Activated naive CD4-positive, alpha-beta T cell (primary cell): ENCODE results near the gene PRKG2.
"Not testable (repeated sequence)": the region's sequence is repeated elsewhere in the genome, so short reads cannot be mapped to it uniquely, and the experiment has no call there.

ENCODE experiments used
- DNase-seq, 4 experiments: peaks; one replicate each; lab custom pipeline; 2025; lab: John Stamatoyannopoulos, UW

Gene PRKG2, protein sequence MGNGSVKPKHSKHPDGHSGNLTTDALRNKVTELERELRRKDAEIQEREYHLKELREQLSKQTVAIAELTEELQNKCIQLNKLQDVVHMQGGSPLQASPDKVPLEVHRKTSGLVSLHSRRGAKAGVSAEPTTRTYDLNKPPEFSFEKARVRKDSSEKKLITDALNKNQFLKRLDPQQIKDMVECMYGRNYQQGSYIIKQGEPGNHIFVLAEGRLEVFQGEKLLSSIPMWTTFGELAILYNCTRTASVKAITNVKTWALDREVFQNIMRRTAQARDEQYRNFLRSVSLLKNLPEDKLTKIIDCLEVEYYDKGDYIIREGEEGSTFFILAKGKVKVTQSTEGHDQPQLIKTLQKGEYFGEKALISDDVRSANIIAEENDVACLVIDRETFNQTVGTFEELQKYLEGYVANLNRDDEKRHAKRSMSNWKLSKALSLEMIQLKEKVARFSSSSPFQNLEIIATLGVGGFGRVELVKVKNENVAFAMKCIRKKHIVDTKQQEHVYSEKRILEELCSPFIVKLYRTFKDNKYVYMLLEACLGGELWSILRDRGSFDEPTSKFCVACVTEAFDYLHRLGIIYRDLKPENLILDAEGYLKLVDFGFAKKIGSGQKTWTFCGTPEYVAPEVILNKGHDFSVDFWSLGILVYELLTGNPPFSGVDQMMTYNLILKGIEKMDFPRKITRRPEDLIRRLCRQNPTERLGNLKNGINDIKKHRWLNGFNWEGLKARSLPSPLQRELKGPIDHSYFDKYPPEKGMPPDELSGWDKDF

GRCh38 chr4:81214881-81215868, at the start of gene PRKG2:
Gene PRKG2, minus strand, starts transcription at chr4:81215222. Its CDS starts 10,175 bp downstream, at chr4:81205047.
- DNase-seq, result no peak

GRCh38 chr4:81260443-81261101, 45.5 kb upstream of the PRKG2 start:
- no peak for DNase-seq

GRCh38 chr4:81258841-81259550, 44.0 kb upstream of the PRKG2 start:
- DNase-seq, result no peak

DNA sequence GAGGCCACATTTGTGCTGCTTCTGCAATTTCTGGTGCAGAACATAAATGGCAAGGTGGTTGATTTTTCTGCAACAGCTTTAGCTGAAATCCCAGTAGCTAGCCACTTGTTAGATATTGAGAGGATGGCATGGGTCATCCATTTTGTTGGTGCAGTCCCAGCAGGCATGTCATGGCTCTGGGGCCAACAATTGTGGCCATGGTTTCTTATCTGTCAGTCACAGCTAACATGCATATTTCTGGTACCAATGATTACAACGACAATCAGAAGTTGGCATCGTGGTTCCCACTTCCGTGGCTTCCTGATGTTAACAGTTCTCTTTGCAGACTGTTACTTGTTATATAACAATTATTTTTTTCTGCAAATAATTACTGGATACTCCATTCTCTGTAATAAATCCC, 42.8 kb upstream of the PRKG2 start:
- no peak for DNase-seq

- no peak for DNase-seq
Measured at GRCh38 chr4:81257021-81257420, 42.0 kb upstream of the PRKG2 start.

DNA sequence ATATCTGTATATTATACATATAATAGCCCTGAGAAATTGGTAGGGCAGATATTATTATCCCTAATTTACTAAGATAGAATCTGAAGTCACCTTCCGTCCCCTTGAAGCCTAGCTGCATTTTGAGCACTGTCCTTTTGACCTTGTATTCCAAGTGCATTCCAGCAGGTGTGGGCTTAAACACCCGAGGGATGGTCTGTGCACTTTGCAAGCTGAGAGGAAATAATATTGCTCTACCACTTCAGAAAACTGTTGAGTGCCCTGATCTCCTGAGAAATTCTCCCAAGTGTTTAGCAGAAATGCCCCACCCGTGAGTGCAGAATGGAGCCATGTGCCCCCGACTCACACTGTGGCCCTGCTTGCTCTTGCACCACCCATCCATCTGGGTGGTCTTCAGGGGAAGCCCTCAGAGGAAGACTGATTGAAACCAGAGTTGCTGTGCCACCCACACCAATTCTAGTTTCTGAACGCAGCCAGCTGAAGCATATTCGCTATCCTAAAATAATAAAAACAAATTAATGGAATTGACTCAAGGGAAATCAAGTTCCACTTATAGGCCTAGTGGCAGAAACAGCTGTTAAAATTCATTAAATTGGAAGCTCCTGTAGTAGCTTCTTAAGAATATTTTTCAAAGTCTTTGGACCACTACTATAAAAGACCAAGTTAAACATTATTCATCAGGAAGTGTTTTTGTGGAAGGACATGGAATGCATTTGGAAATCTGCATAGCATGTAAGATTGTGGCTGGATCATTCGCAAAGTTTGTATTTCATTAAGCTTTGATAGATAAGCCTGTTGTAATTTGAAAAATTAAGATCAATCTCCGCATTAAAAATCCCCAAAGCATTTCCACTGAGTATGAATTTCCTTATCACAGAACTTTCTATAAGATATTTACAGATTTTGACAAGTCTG, 41.3 kb upstream of the PRKG2 start:
- no peak for DNase-seq

GRCh38 chr4:81255524-81255923, 40.5 kb upstream of the PRKG2 start:
- no peak for DNase-seq

DNA sequence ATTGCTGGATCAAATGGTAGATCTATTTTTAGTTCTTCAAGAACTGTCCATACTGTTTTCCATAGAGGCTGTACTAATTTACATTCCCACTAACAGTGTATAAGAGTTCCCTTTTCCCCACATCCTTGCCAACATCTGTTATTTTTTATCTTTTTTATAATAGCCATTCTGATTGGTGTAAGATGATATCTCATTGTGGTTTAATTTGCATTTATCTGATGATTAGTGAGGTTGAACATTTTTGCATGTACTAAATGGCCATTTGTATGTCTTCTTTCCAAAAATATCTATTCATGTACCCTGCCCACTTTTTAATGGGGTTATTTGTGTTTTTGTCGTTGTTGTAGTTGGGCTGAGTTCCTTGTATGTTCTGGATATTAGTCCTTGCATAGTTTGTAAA, 35.4 kb upstream of the PRKG2 start:
- DNase-seq, result no peak

DNA sequence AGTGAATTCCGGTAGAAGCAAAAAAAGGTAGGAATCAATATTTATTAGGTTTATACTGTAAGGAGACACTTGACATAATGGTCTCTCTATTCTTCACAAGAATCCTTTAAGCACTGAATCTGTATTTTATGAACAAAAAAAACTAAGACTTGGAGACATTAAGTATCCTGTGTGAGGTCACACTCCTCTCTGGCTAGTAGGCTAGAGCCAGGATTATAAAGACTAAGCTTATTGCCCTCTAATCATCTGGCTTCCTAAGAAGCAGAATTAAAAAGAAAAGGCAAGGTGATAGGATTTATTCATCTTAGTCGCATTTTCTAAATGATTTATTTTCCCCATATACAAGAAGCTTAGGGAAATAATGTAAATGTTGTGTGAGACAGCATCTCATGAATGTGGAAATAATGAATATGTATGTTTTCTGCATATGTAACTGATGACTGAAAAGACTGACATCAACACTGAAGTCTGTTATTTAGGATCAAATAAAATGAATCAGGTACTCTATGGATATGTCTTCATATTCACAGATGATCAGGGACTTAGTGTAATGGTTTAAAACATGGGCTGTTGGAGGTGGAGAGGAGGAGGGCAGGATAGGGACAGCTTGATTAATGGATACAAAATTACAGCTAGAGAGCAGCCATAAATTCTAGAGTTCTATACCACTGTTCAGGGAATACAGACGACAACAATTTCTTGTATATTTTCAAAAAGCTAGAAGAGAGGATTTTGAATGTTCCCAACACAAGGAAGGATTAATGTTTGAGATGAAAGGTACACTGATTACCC, 30.4 kb upstream of the PRKG2 start:
- DNase-seq, result no peak

DNA sequence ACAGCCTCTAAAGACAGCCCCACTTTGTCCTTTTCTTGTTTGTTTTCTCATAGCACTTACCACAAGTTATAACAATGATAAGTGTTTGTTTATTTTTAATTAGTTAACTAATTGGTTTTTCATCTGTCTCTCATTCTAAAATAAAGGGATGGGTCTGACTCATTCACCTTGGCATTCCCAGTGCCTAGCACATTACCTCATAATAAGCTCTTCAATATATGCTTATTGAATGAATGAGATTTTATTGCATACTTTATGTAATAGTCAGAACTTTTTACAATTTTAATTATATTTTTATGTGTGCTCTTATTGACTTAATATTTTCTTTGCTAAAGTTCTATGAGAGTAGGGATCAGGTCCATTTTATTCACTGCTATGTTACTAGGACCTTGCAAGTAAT, 22.8 kb upstream of the PRKG2 start:
- DNase-seq, result no peak

DNA sequence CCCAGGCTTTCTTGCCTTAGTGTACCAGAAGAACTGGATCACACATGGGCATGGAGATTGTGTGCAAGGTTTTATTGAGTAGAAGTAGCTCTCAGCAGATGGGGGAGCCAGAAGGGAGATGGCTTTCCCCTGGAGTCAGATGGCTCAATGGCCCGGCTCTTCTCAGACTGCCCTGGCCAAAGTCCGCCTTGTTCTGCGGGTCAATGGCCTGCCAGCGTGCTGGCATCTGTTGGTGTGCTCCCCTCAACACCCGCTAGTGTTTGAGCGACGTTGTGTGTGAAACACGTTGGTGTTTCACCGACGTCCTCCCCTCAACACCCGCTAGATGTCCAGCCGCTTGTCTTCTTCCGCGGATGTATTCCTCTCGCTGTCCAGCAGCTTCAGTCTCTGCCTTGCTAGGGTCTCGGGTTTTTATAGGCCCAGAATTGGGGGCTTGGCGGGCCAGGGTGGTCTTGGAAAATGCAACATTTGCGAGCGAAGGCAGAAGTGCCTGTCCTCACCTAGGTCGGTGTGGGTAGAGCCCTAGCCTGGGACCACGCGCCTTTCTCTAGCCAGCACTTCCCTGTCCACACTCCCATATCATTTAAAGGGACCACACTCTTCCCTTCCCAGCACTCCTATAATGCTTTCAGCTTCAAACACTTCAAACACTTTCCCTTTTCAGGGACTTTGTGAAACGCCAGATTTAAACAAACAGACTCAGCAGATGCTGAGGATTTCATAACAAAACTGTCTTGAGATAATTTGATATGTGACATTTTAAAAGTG, 21.1 kb upstream of the PRKG2 start:
- no peak for DNase-seq

DNA sequence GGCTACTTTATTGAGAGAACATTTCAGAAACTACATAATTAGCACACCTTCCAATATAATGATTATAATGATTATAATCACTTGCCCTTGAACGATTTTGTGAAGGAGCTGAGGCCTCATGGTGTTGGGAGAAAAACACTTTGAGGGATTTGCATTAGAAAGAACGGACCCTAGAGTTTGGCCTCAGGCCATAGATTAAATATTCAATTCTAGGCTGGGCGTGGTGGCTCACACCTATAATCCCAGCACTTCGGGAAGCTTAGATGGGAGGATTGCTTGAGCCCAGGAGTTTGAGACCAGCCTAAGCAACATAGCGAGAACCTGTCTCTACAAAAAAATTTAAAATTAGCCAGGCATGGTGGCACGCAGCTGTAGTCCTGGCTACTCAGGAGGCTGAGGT, 12.9 kb upstream of the PRKG2 start:
- DNase-seq, result no peak

- no peak for DNase-seq
Measured at GRCh38 chr4:81227138-81227537, 12.1 kb upstream of the PRKG2 start.

DNA sequence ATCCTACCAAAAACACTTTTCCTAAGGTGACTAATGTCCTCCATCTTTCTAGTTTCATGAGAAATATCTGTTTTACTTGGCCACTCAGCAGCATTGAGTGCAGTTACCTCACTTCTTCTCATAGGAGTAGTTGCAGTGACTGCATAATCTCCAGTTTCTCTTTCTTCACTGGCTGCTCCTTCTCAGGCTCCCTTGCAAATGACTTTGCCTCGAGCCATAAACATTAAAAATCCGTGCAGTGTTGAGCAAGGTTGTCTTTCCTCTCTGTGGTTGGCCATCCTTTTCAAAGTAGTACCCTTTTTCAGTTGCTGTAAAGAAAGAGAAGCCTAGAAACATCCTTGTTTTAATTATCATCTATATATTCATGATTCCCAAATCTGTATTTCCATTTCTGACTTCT, 10.2 kb upstream of the PRKG2 start:
- DNase-seq, result no peak

- not testable (repeated sequence) for DNase-seq
Measured at GRCh38 chr4:81222082-81222472, 7.1 kb upstream of the PRKG2 start.

DNA sequence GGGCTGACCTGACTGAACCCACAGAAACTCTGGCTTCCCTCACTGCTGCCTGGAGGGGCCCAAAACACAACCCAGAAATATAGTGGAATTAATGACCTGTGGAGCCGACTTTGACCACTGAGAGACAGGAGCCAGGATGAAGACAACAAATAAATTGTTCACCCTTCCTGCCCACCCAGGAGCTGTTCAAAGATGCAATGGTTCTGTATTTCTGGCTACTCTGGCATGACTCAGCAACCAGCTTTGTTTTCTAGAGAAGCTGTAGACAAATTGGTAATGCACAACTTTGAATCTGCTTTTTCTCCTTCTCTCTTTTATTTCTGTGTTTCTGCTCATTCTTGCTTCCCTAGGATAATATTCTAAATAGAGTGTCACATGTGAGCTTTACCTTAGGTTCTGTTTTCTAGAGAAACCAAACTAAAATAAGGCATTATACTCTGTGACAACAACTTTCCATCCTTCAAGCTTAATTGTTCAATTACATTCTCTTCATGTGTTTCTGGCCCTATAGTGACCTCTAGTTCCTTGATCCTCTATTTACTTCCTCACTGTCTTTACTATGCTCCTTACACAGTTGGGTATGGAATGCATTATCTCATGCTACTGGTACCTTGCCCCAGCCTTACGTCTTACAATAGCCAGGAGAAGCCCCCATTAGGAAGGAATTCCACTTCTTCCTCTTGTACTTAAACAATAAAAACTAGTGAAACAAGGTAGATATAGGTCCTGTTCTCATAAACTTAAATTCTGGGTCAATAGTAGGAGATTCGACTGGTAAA, 6.5 kb upstream of the PRKG2 start:
- no peak for DNase-seq

DNA sequence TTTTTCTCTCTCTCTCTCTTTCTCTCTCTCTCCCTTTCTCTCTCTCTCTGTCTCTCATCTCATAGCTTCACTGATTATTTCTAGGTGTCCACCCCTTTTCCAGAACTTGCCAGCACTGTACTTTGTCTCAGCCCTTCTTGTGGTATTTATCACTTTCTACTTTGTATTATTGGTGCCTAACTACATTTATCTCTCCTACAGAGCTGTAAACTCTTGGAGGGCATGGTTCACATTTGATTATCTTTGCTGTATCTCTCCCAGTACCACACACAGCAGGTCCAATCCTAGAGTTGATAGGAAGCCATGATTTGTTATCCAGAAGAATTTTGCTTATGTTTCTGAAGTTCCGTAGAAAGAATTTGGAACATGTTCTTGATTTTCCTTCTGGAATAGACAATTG, 5.2 kb upstream of the PRKG2 start:
- no peak for DNase-seq

GRCh38 chr4:81218206-81218605, 3.2 kb upstream of the PRKG2 start:
- no peak for DNase-seq
